SKM-1 treated with dmso at 0.1 percent for 144 hours (cell line): Measurements from ENCODE around the gene CD40.
A peak's percentile ranks its signal among the peaks of the same experiment; 100 is the strongest.
"Not testable (repeated sequence)": the region's sequence is repeated elsewhere in the genome, so short reads cannot be mapped to it uniquely, and the experiment has no call there.

Source experiments
- DNase-seq: peaks from one replicate; lab custom pipeline; 2025; ENCODE audit not compliant: unreplicated experiment; lab: John Stamatoyannopoulos, UW

The CD40 gene

GRCh38 chr20:46093531-46093930 lies 24.6 kb upstream of the CD40 start:
- DNase-seq = no peak

DNA sequence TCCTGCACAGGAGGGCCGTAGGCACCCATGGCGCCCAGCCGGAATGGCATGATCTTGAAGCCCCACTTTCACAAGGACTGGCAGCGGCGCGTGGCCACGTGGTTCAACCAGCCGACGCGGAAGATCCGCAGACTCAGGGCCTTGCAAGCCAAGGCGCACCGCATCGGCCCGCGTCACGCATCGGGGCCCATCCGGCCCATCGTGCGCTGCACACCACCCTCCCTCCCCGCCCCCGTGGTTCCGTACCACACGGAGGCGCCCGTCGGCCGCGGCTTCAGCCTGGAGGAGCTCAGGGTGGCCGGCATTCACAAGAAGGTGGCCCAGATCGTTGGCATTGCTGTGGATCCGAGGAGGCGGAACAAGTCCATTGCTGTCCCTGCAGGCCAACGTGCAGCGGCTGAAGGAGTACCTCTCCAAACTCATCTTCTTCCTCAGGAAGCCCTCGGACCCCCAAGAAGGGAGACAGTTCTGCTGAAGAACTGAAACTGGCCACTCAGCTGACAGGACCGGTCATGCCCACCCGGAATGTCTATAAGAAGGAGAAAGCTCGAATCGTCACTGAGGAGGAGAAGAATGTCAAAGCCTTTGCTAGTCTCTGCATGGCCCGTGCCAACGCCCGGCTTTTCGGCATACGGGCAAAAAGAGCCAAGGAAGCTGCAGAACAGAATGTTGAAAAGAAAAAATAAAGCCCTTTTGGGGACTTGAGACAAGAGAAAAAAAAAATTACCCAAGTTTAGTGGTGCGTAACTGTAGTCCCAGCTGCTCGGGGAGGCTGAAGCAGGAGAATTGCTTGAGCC lies 18.4 kb upstream of the CD40 start:
- no peak for DNase-seq

GRCh38 chr20:46100444-46100843 lies 17.7 kb upstream of the CD40 start:
- DNase-seq = not testable (repeated sequence)

- DNase-seq = no peak
These were observed 17.1 kb upstream of the CD40 start for GRCh38 chr20:46100988-46101387.

GRCh38 chr20:46101957-46102356 lies 16.2 kb upstream of the CD40 start:
- no peak for DNase-seq

- no peak for DNase-seq
These were observed 15.2 kb upstream of the CD40 start for GRCh38 chr20:46102940-46103339.

GRCh38 chr20:46104262-46104661 lies 13.9 kb upstream of the CD40 start:
- DNase-seq = no peak

DNA sequence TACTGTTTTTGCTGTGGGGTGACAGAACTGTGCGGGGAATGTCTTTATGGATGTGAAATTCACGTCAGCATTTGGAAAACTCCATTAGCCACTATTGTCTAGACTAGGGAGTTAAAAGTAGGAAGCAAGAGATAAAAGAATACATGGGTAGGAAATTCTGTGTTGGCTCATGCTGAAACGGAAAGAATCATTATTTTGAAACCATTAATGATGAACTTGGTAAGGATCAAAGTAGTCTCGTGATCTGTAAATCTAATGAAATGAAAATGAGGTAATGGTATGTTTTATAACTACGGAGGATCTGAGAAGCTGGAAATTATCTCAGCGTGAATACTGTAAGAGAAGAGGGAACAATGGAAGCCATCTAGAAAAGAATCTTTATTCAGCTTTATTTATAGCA lies 11.1 kb upstream of the CD40 start:
- DNase-seq = no peak

DNA sequence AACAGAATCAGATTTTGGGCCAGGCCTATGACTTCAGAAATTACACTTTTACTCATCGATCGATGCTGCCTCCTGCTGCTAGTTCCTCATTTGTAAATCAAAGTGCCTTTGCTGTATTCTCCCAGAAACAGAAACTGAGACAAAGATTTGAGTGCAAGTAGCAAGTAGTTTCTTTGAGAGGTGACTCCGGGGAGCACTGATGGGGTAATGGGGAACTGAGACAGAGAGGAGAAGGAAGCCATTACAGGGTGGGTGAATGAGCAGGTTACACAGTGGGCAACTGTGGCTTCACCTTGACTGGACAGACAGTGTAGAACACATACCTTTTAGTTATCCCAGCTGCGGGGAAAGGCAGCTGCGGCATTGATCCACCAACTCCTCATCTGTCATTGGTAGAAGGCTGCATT lies 9.7 kb upstream of the CD40 start:
- peak; percentile 18 for DNase-seq

GRCh38 chr20:46108976-46109375 lies 9.1 kb upstream of the CD40 start:
- no peak for DNase-seq

DNA sequence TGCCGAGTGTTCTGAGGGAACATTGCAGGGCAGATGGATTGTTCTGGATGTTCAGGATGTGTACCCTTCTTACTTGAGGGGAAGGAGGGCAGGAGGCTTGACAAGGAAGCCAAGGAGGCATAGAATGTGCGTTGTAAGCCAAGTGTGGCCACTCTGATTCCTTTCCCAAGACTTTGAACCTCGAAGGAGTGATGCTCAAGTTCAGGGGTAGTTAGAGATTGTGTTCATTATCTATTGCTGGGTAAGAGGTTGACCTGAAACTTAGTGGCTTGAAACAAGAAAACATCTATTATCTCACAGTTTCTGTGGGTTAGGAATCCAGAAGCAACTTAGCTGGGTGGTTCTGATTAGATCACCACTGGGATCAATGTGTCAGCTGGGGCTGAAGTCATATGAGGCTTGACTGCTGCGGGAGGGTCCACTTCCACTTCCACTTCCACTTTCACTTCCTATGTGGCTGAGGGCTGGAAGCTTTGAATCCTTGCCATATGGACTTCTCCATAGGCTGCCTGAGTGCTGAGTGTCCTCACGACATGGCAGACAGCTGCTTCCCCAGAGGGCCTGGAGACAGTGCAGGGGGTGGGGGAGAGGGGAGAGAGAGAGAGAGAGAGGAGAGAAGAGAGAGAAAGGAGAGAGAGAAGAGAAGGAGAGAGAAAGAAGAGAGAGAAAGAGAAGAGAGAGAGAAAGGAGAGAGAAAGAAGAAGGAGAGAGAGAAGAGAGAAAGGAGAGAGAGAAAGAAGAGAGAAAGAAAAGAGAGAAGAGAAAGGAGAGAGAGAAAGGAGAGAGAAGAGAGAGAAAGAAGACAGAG lies 6.9 kb upstream of the CD40 start:
- peak; percentile 65 for DNase-seq

- DNase-seq = no peak
These were observed 6.3 kb upstream of the CD40 start for GRCh38 chr20:46111836-46112212.

- no peak for DNase-seq
These were observed 5.5 kb upstream of the CD40 start for GRCh38 chr20:46112430-46113112.

GRCh38 chr20:46113113-46113470 lies 5.0 kb upstream of the CD40 start:
- no peak for DNase-seq

GRCh38 chr20:46114449-46114848 lies 3.7 kb upstream of the CD40 start:
- no peak for DNase-seq

GRCh38 chr20:46118481-46119020 lies 437 bp downstream of the CD40 start:
- no peak for DNase-seq

DNA sequence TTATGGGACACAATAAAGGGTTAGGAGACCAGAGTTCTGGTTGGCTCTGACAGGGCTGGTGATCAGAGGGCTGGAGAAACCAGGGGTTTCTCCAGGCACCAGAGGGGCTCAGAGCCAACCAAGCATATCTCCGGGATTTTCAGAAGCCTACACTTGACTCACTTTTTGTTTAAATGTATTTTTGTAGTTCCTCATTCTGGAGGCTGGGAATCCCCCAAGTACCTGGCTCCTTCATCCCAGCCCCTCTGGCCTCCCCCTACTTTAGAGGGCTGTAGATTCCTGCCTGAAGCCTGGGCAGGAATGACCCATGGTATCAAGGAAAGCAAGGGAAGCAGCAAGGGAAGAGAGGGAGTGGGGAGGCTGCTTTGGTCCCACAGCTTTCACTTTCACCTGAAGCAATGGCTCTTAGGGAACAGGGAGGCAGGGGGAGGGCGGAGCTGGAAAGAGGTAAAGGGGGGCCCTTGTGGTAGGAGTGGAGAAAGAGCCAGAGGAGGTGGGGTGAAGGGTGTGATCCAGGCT lies 973 bp downstream of the CD40 start:
- DNase-seq = no peak

GRCh38 chr20:46119547-46119946 lies 1.4 kb downstream of the CD40 start:
- no peak for DNase-seq

DNA sequence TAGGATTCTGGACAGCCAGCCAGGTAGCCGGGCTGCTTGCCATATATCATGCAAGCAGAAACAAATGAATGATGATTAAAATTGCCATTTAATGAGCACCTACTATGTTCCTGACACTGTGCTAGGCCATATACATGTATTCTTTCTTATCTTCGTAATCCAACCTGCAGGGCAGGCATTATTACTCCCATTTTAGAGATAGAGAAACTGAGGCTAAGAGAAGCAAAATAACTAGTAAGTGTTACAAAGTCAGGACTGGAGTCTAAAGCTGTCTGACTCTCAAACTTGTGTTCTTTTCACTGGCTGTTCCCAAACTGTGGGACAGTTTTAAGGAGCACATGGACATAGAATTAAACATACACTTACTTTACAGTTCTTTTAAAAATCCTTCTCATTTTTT lies 2.0 kb downstream of the CD40 start:
- DNase-seq = no peak

DNA sequence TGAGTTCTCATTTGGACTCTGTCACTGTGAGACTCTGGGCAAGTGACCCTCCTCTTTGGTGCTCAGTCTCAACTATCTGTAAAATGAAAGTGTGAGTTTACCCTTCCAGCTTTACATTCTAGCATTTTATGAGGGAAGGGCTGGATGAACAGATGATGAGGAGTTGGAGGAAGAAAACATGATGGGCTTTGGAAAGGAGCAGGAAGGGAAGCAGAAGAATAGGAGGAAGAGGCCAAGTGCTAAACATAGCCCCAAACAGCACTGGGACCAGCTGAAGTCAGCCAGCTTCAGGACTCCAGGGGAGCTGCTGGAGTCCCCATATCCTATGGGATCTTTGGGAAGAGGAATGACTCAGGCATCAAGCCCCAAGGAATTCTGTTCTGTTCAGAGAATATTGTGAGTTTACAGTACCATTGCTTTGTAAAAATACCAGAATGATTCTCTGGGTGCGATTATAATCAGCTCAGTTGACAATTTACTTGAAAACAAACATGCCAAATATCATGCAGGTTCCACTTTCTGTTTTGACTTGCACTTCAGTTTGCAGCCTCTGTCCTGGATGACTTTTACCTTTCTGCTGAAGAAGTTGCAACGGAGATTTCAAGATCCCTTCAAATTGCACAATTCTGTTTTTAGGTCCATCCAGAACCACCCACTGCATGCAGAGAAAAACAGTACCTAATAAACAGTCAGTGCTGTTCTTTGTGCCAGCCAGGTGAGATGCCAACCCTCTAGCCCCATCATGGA lies 3.2 kb downstream of the CD40 start:
- DNase-seq = no peak

- DNase-seq = no peak
These were observed 4.0 kb downstream of the CD40 start for GRCh38 chr20:46122071-46122470.
